D721Med (cell line): ENCODE data around the gene PATZ1.

Source experiments
- DNase-seq: peaks from one replicate; pipeline ENCODE4 v3.0.0; 2011; ENCODE audit warnings: low spot score; ENCODE audit not compliant: insufficient read length
- FAIRE-seq: peaks from 2 replicates; lab custom pipeline; 2011; peaks lifted over from hg19 to GRCh38; lab: Jason Lieb, UNC
- TF ChIP-seq, protein P1 (sequence below): IDR thresholded peaks from 2 replicates; pipeline ENCODE4 v1.5.1; 2012; ENCODE audit warnings: mild to moderate bottlenecking, control low read depth; ENCODE audit not compliant: insufficient read depth; ENCODE audit errors: missing control alignments

The PATZ1 gene

DNA sequence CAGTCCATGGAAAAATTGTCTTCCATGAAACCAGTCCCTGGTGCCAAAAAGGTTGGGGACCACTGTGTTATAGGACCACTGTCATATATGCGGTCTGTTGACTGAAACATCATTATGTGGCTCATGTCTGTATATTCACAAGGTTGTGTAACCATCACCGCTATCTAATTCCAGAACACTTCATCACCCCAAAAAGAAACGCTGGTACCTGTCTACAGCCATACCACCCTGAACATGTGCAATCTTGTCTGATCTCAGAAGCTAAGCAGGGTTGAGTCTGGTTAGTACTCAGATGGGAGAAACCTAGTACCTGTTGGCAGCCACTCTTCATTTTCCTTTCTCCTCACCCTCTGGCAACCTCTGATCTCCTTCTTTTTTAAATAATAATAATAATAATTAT lies 41.0 kb downstream of the PATZ1 start:
- DNase-seq (no peak), FAIRE-seq (no peak)
- TF ChIP-seq, protein P1, sequence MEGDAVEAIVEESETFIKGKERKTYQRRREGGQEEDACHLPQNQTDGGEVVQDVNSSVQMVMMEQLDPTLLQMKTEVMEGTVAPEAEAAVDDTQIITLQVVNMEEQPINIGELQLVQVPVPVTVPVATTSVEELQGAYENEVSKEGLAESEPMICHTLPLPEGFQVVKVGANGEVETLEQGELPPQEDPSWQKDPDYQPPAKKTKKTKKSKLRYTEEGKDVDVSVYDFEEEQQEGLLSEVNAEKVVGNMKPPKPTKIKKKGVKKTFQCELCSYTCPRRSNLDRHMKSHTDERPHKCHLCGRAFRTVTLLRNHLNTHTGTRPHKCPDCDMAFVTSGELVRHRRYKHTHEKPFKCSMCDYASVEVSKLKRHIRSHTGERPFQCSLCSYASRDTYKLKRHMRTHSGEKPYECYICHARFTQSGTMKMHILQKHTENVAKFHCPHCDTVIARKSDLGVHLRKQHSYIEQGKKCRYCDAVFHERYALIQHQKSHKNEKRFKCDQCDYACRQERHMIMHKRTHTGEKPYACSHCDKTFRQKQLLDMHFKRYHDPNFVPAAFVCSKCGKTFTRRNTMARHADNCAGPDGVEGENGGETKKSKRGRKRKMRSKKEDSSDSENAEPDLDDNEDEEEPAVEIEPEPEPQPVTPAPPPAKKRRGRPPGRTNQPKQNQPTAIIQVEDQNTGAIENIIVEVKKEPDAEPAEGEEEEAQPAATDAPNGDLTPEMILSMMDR: no peak

DNA sequence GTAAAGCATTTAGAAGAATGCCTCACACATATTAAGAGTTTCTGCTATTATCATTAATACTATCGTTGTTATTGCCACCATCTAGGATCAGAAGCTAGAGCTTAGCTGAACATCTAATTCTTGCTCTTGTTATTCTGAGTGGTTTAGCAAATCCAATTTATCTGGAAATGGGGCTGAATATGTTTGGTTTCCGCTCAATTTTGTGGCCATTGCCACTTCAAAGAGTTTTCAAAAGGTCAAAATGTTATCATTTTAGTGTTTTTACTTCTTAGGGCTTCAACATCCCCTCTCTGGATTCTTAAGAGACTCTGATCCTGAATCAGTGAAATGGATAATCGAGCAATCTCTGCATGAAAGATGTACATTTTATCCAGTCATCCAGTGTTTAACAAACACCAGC lies 43.6 kb downstream of the PATZ1 start:
- no peak for DNase-seq
- TF ChIP-seq, protein P1: no peak
- no peak for FAIRE-seq

DNA sequence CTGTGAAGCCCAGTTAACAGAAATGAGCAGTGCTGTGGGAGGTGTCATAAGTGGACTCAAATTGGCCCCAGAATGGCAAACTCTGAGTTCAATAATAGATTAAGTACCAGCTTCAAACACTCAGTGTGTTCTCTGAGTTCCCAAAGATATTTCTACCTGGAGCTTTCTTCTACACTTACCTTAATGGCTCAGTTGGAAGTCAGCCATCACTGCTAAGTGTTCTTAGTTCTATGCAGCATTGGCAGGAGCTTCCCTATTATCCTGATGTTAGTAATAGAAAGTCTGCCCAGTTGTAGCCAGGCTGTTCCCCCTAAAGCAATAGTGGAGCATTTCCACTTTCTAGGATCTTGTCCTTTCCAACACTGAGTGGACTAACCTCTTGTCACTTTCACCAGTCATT lies 44.1 kb downstream of the PATZ1 start:
- FAIRE-seq: no peak
- no peak for DNase-seq

GRCh38 chr22:31300896-31301295 lies 45.2 kb downstream of the PATZ1 start:
- TF ChIP-seq, protein P1: no peak
- FAIRE-seq (no peak), DNase-seq (no peak)

More for the DNA sequence above, 44.1 kb downstream of the PATZ1 start:
- TF ChIP-seq, protein P1: no peak

DNA sequence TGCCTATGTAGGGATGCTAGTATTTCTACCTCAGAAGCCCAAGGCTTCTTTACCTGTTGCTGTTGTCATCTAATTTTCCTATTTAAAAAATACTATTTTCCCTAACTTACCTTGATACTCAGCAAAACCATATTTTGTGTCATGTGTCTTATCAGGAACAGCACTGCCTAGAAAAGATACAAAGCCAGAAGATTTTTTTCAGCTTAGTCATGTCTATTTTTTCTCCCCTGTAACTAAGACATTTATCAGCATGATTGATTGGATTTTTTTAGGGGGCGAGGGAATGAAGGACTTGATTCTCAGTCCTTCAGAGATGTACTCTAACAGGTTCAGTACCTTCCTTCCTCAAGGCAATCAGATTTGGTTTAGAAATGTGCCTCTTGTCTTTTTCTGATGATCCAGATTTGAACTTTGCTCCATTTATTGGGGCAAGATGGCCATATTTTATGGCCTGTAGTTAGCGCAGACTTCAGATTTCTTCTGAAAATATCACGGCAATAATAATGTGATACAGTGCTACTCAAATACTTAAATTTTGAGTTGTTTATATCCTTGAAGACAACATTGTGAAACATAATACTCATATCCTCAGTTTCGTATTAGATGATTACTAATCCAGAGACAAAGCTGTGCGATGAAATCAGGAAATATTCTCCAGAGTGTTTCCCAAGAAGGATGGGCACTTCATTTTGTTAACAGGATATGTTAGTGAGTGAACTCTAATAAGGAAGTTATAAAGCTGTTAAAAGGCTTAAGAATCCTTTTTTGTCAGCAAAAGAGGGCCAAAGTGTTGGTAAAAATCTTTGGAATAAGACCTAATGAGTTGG lies 50.1 kb downstream of the PATZ1 start:
- no peak for DNase-seq
- FAIRE-seq: no peak
- TF ChIP-seq, protein P1: no peak

DNA sequence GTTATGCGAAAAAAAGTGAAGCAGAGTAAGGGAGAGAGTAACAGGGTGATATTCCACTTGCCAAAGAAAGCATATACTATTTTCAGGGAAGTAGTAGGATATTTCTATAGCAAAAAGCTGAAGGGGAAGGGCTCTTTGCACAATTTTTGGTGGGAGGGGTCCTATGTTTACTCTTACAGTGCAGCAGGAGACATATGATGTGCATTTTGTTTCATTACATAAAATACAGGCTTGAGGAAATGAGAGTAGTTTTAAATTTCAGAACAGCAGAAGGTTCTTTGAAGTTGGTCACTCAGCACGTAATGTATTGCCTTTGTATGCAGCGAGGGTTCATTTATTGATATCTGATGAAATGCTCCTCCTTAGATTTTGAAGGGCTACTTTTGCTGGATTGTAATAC lies 50.8 kb downstream of the PATZ1 start:
- no peak for DNase-seq
- TF ChIP-seq, protein P1: no peak
- FAIRE-seq: no peak

DNA sequence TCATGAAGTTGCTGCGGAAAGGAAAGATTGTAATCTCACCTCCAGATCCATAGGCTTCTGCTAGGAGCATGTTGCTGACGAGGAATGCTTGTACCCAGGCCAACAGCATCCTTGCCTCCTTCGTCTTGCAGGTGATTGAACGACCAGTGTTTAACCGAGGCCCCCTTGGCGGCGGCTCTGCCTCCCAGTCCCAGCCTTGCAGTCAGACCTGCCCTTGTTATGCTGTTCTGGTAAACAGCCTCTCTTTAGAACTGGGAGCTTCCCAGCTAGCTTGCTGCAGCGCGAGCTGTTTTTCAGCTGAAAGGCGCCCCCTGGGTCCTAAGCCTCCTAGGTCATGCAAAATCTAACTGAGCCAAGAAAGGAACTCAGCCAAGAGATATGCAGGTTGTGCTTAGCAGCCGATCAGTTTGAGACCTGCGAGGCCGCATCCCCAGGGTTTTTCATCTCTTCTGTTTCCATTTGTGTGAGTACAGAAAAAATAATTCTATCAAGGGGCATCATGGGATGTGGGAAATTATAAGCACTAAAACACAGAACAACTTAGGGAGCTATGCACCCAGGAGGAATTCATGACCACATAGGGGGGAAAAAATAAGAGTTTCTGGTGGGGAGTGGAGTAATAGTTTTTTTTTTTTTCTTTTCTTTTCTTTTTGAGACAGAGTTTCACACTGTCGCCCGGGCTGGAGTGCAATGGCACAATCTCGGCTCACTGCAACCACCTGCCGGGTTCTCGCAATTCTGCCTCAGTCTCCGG lies 53.7 kb downstream of the PATZ1 start, which contains the start of gene PIK3IP1:
TSS of gene PIK3IP1 (minus strand) at position 253 of the 754 bp plus-strand sequence. CDS start at position 109, 144 bp downstream.
- no peak for DNase-seq
- FAIRE-seq: no peak
- TF ChIP-seq, protein P1: peak; percentile 60
